SH-SY5Y (cell line): ENCODE data around the gene NKG7.

Experiments used
- GATA2 ChIP-seq: IDR thresholded peaks from 2 replicates; pipeline ENCODE4 v1.6.1; 2011; ENCODE audit warnings: mild to moderate bottlenecking, low read depth, low read length
- GATA3 ChIP-seq: IDR thresholded peaks from 2 replicates; pipeline ENCODE4 v1.6.1; 2011; ENCODE audit warnings: low read depth, mild to moderate bottlenecking, low read length, moderate library complexity

GRCh38 chr19:51325161-51325976, 47.1 kb downstream of the NKG7 start:
- TF ChIP-seq GATA2 (no peak), GATA3 (no peak)
